MM.1S (cell line): ENCODE data around the gene SLCO3A1.

Source experiments
- DNase-seq: peaks from one replicate; pipeline ENCODE4 v3.0.0-alpha.2; 2015
- H2AFZ ChIP-seq: fragments of 300-600 bp; sonication (generic); 2 replicates; pipeline ENCODE4 v1.6.0; 2016; ENCODE audit warnings: antibody characterized with exemption, low read length
- H3F3A ChIP-seq: fragments of 300-600 bp; sonication (generic); 2 replicates; pipeline ENCODE4 v1.6.1; 2016; ENCODE audit warnings: mild to moderate bottlenecking, antibody characterized with exemption, low read length, moderate library complexity, mixed read lengths; ENCODE audit not compliant: insufficient read depth
- H3K27ac ChIP-seq: fragments of 300-600 bp; sonication (generic); 2 replicates; pipeline ENCODE4 v1.5.1; 2016; ENCODE audit warnings: mild to moderate bottlenecking, low read length
- H3K27me3 ChIP-seq: fragments of 300-600 bp; sonication (generic); replicated peaks from 2 replicates; pipeline ENCODE4 v1.6.0; 2016; ENCODE audit warnings: low read length; ENCODE audit not compliant: insufficient read depth
- H3K36me3 ChIP-seq: fragments of 300-600 bp; sonication (generic); replicated peaks from 2 replicates; pipeline ENCODE4 v1.6.1; 2016; ENCODE audit warnings: mild to moderate bottlenecking, low read length, mixed read lengths; ENCODE audit not compliant: insufficient read depth
- H3K4me1 ChIP-seq: fragments of 300-600 bp; sonication (generic); 2 replicates; pipeline ENCODE4 v1.6.1; 2016; ENCODE audit warnings: low read length, mixed read lengths
- H3K4me2 ChIP-seq: fragments of 300-600 bp; sonication (generic); 2 replicates; pipeline ENCODE4 v1.6.0; 2016; ENCODE audit warnings: low read depth, low read length
- H3K4me3 ChIP-seq: fragments of 300-600 bp; sonication (generic); 2 replicates; pipeline ENCODE4 v1.5.1; 2016; ENCODE audit warnings: low read length, mixed read lengths
- H3K79me2 ChIP-seq: fragments of 300-600 bp; sonication (generic); 2 replicates; pipeline ENCODE4 v1.6.1; 2016; ENCODE audit warnings: mixed run types, low read length, mixed read lengths
- H3K9ac ChIP-seq: fragments of 300-600 bp; sonication (generic); 2 replicates; pipeline ENCODE4 v1.6.1; 2016; ENCODE audit warnings: low read length, mixed read lengths
- H3K9me2 ChIP-seq: fragments of 300-600 bp; sonication (generic); replicated peaks from 2 replicates; pipeline ENCODE4 v1.6.1; 2016; ENCODE audit warnings: mild to moderate bottlenecking, low read length, mixed read lengths; ENCODE audit not compliant: insufficient read depth
- H3K9me3 ChIP-seq: fragments of 300-600 bp; sonication (generic); replicated peaks from 2 replicates; pipeline ENCODE4 v1.6.1; 2016; ENCODE audit warnings: mild to moderate bottlenecking, low read length, mixed read lengths; ENCODE audit not compliant: insufficient read depth
- H4K20me1 ChIP-seq: fragments of 300-600 bp; sonication (generic); 2 replicates; pipeline ENCODE4 v1.6.1; 2016; ENCODE audit warnings: mild to moderate bottlenecking, low read length, moderate library complexity, mixed read lengths; ENCODE audit not compliant: insufficient read depth
- CTCF ChIP-seq: fragments of 300-600 bp; sonication (generic); IDR thresholded peaks from 2 replicates; pipeline ENCODE4 v1.5.1; 2016; ENCODE audit warnings: antibody characterized with exemption, low read length, mixed read lengths
- EZH2 ChIP-seq: fragments of 300-600 bp; sonication (generic); optimal IDR thresholded peaks from 2 replicates; pipeline ENCODE3; 2017; ENCODE audit warnings: low read depth, mild to moderate bottlenecking, antibody characterized with exemption, low read length, mixed read lengths
- EZH2phosphoT487 ChIP-seq: fragments of 300-600 bp; sonication (generic); IDR thresholded peaks from 2 replicates; pipeline ENCODE4 v1.6.1; 2018; ENCODE audit warnings: antibody characterized with exemption, low read length

SLCO3A1 gene

GRCh38 chr15:92003515-92004067, 150.1 kb downstream of the SLCO3A1 start:
- no peaks in the 10 kb centered on the region for H4K20me1 ChIP-seq
- no peak overlapping the region for H3K4me3 ChIP-seq
- H3K9ac ChIP-seq, result no peak overlapping the region
- H3K36me3 ChIP-seq, result no peaks in the 10 kb centered on the region
- H3K9me2 ChIP-seq, result no peaks in the 10 kb centered on the region
- H3K27me3 ChIP-seq, result no peaks in the 10 kb centered on the region
- no peak for DNase-seq
- H3K9me3 ChIP-seq, result no peaks in the 10 kb centered on the region
- TF ChIP-seq CTCF (no peak), EZH2 (no peak), EZH2phosphoT487 (no peak)
- H3K79me2 ChIP-seq, result peaks cover 6% of the 10 kb centered on the region; the same call in 1 of the 2 replicates
- no peak overlapping the region for H2AFZ ChIP-seq
- H3K27ac ChIP-seq, result no peak overlapping the region
- H3F3A ChIP-seq, result no peaks in the 10 kb centered on the region
- no peaks in the 10 kb centered on the region for H3K4me1 ChIP-seq
- H3K4me2 ChIP-seq, result no peak overlapping the region

GRCh38 chr15:92005154-92005553, 151.6 kb downstream of the SLCO3A1 start:
- H3K4me2 ChIP-seq, result no peak overlapping the region
- H3K36me3 ChIP-seq, result no peaks in the 10 kb centered on the region
- no peak overlapping the region for H3K4me3 ChIP-seq
- no peaks in the 10 kb centered on the region for H3K9me2 ChIP-seq
- H4K20me1 ChIP-seq, result no peaks in the 10 kb centered on the region
- H3K79me2 ChIP-seq, result peaks cover 6% of the 10 kb centered on the region; the same call in 1 of the 2 replicates
- no peaks in the 10 kb centered on the region for H3K4me1 ChIP-seq
- H3F3A ChIP-seq, result no peaks in the 10 kb centered on the region
- H3K9me3 ChIP-seq, result no peaks in the 10 kb centered on the region
- no peak overlapping the region for H2AFZ ChIP-seq
- DNase-seq, result no peak
- no peak overlapping the region for H3K27ac ChIP-seq
- no peaks in the 10 kb centered on the region for H3K27me3 ChIP-seq
- no peak overlapping the region for H3K9ac ChIP-seq
- TF ChIP-seq EZH2 (no peak), CTCF (no peak), EZH2phosphoT487 (no peak)

GRCh38 chr15:92006186-92007028, 152.9 kb downstream of the SLCO3A1 start:
- no peak for TF ChIP-seq CTCF
- no peak for TF ChIP-seq EZH2phosphoT487
- TF ChIP-seq EZH2, result no peak
- no peak for DNase-seq
- Histone ChIP-seq H3K4me2 (no peak overlapping the region), H3K27ac (no peak overlapping the region), H3K36me3 (no peaks in the 10 kb centered on the region), H3K9me2 (no peaks in the 10 kb centered on the region), H3K4me3 (no peak overlapping the region), H2AFZ (no peak overlapping the region), H3K4me1 (no peaks in the 10 kb centered on the region), H3K9me3 (no peaks in the 10 kb centered on the region), H3K79me2 (peaks cover 8% of the 10 kb centered on the region; the same call in 1 of the 2 replicates), H3K27me3 (no peaks in the 10 kb centered on the region), H4K20me1 (no peaks in the 10 kb centered on the region), H3F3A (no peaks in the 10 kb centered on the region), H3K9ac (no peak overlapping the region)
